ENCODE measurements around the gene MANBA.
A peak's percentile ranks its signal among the peaks of the same experiment; 100 is the strongest.

DNA sequence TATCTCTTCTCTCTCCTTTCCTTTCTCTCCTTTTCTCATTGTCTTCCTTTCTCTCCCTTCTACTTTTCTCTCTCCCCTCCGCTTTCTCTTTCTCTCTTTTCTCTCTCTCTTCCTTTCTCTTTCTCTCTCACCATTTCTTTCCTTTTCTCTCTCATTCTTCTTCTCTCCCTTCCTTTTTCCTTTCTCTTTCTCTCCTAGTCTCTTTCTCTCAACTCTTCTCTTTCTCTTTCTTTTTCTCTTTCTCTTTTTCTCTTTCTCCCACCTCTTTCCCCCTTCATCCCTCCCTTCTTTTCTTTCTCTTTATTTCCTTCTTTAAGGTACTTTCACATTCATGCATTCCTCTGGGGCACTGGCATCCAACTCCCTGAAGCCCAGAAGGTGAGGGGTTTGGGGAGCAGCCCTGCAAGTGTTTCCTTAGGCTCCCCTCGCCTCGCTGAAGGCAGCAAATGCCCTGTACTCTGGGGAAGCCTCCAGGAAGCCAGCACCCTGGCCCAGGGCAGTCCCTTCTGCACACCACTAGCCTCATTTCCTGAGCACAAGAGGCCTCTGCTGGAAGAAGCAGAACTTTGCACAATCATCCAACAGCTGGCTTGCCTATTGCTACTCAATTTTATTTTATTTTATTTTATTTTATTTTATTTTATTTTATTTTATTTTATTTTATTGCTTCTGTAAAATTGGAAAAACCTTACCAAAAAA lies 135.4 kb downstream of the MANBA start:
- TF ChIP-seq EZH2 (IDR thresholded peaks at IDR 0.05; ENCODE audit: borderline replicate concordance, low read depth, low read length, poor library complexity, severe bottlenecking), result no peak
- TF ChIP-seq, protein P1, sequence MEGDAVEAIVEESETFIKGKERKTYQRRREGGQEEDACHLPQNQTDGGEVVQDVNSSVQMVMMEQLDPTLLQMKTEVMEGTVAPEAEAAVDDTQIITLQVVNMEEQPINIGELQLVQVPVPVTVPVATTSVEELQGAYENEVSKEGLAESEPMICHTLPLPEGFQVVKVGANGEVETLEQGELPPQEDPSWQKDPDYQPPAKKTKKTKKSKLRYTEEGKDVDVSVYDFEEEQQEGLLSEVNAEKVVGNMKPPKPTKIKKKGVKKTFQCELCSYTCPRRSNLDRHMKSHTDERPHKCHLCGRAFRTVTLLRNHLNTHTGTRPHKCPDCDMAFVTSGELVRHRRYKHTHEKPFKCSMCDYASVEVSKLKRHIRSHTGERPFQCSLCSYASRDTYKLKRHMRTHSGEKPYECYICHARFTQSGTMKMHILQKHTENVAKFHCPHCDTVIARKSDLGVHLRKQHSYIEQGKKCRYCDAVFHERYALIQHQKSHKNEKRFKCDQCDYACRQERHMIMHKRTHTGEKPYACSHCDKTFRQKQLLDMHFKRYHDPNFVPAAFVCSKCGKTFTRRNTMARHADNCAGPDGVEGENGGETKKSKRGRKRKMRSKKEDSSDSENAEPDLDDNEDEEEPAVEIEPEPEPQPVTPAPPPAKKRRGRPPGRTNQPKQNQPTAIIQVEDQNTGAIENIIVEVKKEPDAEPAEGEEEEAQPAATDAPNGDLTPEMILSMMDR (conservative IDR thresholded peaks at IDR 0.05; ENCODE audit: low read depth, low read length), result peak; percentile 33
